Gastrocnemius medialis (tissue), 4 donors: Measurements from ENCODE around the gene BDH2.

Source experiments
- CTCF ChIP-seq, 5 experiments: fragments of 450-650 bp in 3 of 5; fragments of 200-600 bp in 2 of 5; sonication (generic) in 2 of 5; IDR thresholded peaks in 4 of 5; conservative IDR thresholded peaks in 1 of 5; 1 replicate in 4 of 5; 2 replicates in 1 of 5; pipeline ENCODE4 v1.5.1; 2016 to 2019; ENCODE audit warnings: antibody characterized with exemption in 5 of 5, mild to moderate bottlenecking in 3 of 5, moderate library complexity in 3 of 5
- POLR2A ChIP-seq, 2 donors: fragments of 450-650 bp; IDR thresholded peaks; one replicate each; pipeline ENCODE4 v1.6.1; 2017; ENCODE audit warnings: antibody characterized with exemption in 2 of 2, mild to moderate bottlenecking in 2 of 2, moderate library complexity in 2 of 2

DNA sequence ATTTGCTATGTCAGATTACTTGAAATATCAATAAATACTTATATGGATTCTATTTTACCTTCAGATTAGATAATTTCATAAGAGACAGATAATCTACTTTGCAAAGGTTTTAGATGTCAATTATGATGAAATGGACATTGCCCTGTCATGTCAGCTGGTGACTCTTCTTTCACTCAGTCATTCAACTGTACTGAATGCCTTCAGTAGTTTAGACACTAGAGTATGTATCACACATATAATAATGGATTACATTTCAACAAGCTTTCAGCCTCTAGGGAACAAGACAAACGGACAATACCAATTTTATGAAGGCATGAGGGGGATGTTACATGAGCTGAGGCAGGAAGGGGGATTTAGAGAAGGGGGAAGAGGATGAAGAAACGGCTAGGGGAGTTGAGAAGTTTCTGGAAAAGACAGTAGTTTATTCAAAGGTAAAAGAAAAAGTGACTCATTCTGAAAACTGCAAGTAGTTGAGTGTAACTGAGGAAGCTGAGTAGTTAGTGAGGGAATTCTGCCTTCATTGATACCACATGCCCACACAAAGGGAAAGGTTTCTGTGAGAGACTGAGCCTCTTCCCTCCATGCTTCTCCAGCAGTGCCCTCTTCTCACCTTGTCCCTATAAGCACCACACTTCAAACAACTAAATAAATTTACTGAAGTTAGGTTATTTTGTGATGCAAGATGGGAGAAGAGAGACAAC lies 48.7 kb downstream of the BDH2 start:
- TF ChIP-seq CTCF (IDR thresholded peaks at IDR 0.05 in 4 of 5, conservative IDR thresholded peaks at IDR 0.05 in 1 of 5) (no peak), POLR2A (IDR thresholded peaks at IDR 0.05) (no peak)
